H9 (cell line): ENCODE measurements around the gene BOD1. TPM values are rescaled to one million over a fixed set of nuclear protein-coding genes. Genes with fewer than 3 reads are reported as not detected.

Source experiments
- DNase-seq: peaks from one replicate; pipeline ENCODE4 v3.0.0-alpha.2; 2017
- H2AFZ ChIP-seq: one replicate; pipeline ENCODE4 v1.6.1; 2013; ENCODE audit warnings: mild to moderate bottlenecking, low read length, control low read depth, moderate library complexity
- H2AK5ac ChIP-seq: 2 replicates; pipeline ENCODE4 v1.6.1; 2013; ENCODE audit warnings: low read length, control low read depth, mixed read lengths; ENCODE audit not compliant: insufficient read length
- H2BK120ac ChIP-seq: one replicate; pipeline ENCODE4 v1.6.1; 2013; ENCODE audit warnings: low read depth, mild to moderate bottlenecking, low read length, control low read depth, inconsistent platforms; ENCODE audit not compliant: poor library complexity, severe bottlenecking
- H2BK12ac ChIP-seq: 2 replicates; pipeline ENCODE4 v1.6.1; 2013; ENCODE audit warnings: low read length, control low read depth, mixed read lengths, low read depth; ENCODE audit not compliant: insufficient read length
- H2BK15ac ChIP-seq: 2 replicates; pipeline ENCODE4 v1.6.1; 2013; ENCODE audit warnings: low read depth, low read length, control low read depth
- H2BK20ac ChIP-seq: one replicate; pipeline ENCODE4 v1.6.1; 2013; ENCODE audit warnings: low read depth, mild to moderate bottlenecking, low read length, control low read depth, inconsistent platforms; ENCODE audit not compliant: poor library complexity, severe bottlenecking
- H2BK5ac ChIP-seq: 2 replicates; pipeline ENCODE4 v1.6.1; 2013; ENCODE audit warnings: low read length, control low read depth, mixed read lengths; ENCODE audit not compliant: insufficient read length
- H3K14ac ChIP-seq: 2 replicates; pipeline ENCODE4 v1.6.1; 2013; ENCODE audit warnings: low read length, control low read depth; ENCODE audit not compliant: insufficient read depth
- H3K18ac ChIP-seq: 2 replicates; pipeline ENCODE4 v1.6.1; 2013; ENCODE audit warnings: low read depth, mild to moderate bottlenecking, mixed read lengths, low read length, control low read depth; ENCODE audit not compliant: insufficient read length
- H3K23ac ChIP-seq: 2 replicates; pipeline ENCODE4 v1.6.1; 2013; ENCODE audit warnings: low read length, control low read depth, mixed read lengths, low read depth; ENCODE audit not compliant: insufficient read length
- H3K23me2 ChIP-seq: 2 replicates; pipeline ENCODE4 v1.6.1; 2013; ENCODE audit warnings: low read depth, mild to moderate bottlenecking, mixed read lengths, low read length, control low read depth; ENCODE audit not compliant: insufficient read length, poor library complexity, severe bottlenecking
- H3K27ac ChIP-seq: 2 replicates; pipeline ENCODE4 v1.5.1; 2013; ENCODE audit warnings: low read length, control low read depth, mixed read lengths, low read depth; ENCODE audit not compliant: insufficient read length
- H3K27me3 ChIP-seq: 2 replicates; pipeline ENCODE4 v1.6.1; 2013; ENCODE audit warnings: low read length, control low read depth, inconsistent platforms; ENCODE audit not compliant: insufficient read depth
- H3K4ac ChIP-seq: 2 replicates; pipeline ENCODE4 v1.6.1; 2013; ENCODE audit warnings: low read depth, mild to moderate bottlenecking, control low read depth, inconsistent platforms, low read length, moderate library complexity
- H3K4me1 ChIP-seq: 2 replicates; pipeline ENCODE4 v1.6.1; 2013; ENCODE audit warnings: low read length, control low read depth, inconsistent platforms; ENCODE audit not compliant: insufficient read depth
- H3K4me2 ChIP-seq: 2 replicates; pipeline ENCODE4 v1.6.1; 2013; ENCODE audit warnings: low read length, control low read depth, mixed read lengths; ENCODE audit not compliant: insufficient read length, insufficient read depth
- H3K56ac ChIP-seq: 2 replicates; pipeline ENCODE4 v1.6.1; 2013; ENCODE audit warnings: low read depth, mild to moderate bottlenecking, mixed read lengths, low read length, control low read depth; ENCODE audit not compliant: insufficient read length
- H3K79me1 ChIP-seq: 2 replicates; pipeline ENCODE4 v1.6.1; 2013; ENCODE audit warnings: low read depth, mild to moderate bottlenecking, moderate library complexity, low read length, control low read depth, inconsistent platforms; ENCODE audit not compliant: insufficient read depth, poor library complexity, severe bottlenecking
- H3K79me2 ChIP-seq: 2 replicates; pipeline ENCODE4 v1.6.1; 2013; ENCODE audit warnings: low read length, control low read depth, inconsistent platforms; ENCODE audit not compliant: insufficient read depth
- H3K9ac ChIP-seq: 2 replicates; pipeline ENCODE4 v1.6.1; 2013; ENCODE audit warnings: low read length, control low read depth, mixed read lengths; ENCODE audit not compliant: insufficient read length; ENCODE audit errors: extremely low read depth
- H3K9me3 ChIP-seq: one replicate; pipeline ENCODE4 v1.6.1; 2013; ENCODE audit warnings: low read depth, low read length, inconsistent platforms; ENCODE audit not compliant: control insufficient read depth
- H3T11ph ChIP-seq: one replicate; pipeline ENCODE4 v1.6.1; 2013; ENCODE audit warnings: mild to moderate bottlenecking, low read length, control low read depth, inconsistent platforms
- H4K20me1 ChIP-seq: one replicate; pipeline ENCODE4 v1.6.1; 2013; ENCODE audit not compliant: control insufficient read depth, insufficient read length, insufficient read depth
- H4K5ac ChIP-seq: 2 replicates; pipeline ENCODE4 v1.6.1; 2013; ENCODE audit warnings: low read depth, mild to moderate bottlenecking, mixed read lengths, low read length, control low read depth; ENCODE audit not compliant: insufficient read length
- H4K8ac ChIP-seq: replicated peaks from 2 replicates; pipeline ENCODE4 v1.6.1; 2013; ENCODE audit warnings: low read length, control low read depth, mixed read lengths, low read depth; ENCODE audit not compliant: insufficient read length
- H4K91ac ChIP-seq: 2 replicates; pipeline ENCODE4 v1.6.1; 2013; ENCODE audit warnings: low read depth, mild to moderate bottlenecking, moderate library complexity, mixed read lengths, low read length, control low read depth; ENCODE audit not compliant: insufficient read length
- H3K27ac Mint-ChIP-seq, 3 experiments: 2 replicates in 2 of 3; 3 replicates in 1 of 3; pipeline ENCODE4 v1.8.0; 2020 to 2021; ENCODE audit warnings: mixed read lengths in 3 of 3, mild to moderate bottlenecking in 1 of 3, moderate library complexity in 1 of 3
- H3K27me3 Mint-ChIP-seq: 2 replicates; pipeline ENCODE4 v1.8.0; 2021; ENCODE audit warnings: low read depth, mild to moderate bottlenecking, moderate library complexity, mixed read lengths
- H3K36me3 Mint-ChIP-seq, 3 experiments: 2 replicates in 2 of 3; 3 replicates in 1 of 3; pipeline ENCODE4 v1.8.0; 2020 to 2021; ENCODE audit warnings: low read depth in 3 of 3, mixed read lengths in 3 of 3; ENCODE audit not compliant: insufficient read depth in 1 of 3
- H3K4me1 Mint-ChIP-seq, 2 experiments: 2 replicates each; pipeline ENCODE4 v1.8.0; 2020; ENCODE audit warnings: mixed read lengths in 2 of 2
- H3K4me3 Mint-ChIP-seq, 2 experiments: 2 replicates in 1 of 2; 3 replicates in 1 of 2; pipeline ENCODE4 v1.8.0; 2020 to 2021; ENCODE audit warnings: mild to moderate bottlenecking in 2 of 2, mixed read lengths in 2 of 2, moderate library complexity in 1 of 2
- H3K9me3 Mint-ChIP-seq, 2 experiments: 2 replicates in 1 of 2; 3 replicates in 1 of 2; pipeline ENCODE4 v1.8.0; 2020; ENCODE audit warnings: mild to moderate bottlenecking in 2 of 2, mixed read lengths in 2 of 2, moderate library complexity in 1 of 2
- WGBS: extraction: QIAGEN DNeasy Blood & Tissue Kit; methylation state at CpG from one replicate; pipeline ENCODE4 v1.1.7; 2013; ENCODE audit warnings: missing lambda C conversion rate, low lambda C conversion rate, mixed read lengths; ENCODE audit not compliant: insufficient read length; ENCODE audit errors: extremely low coverage; 5-methylcytosine and 5-hydroxymethylcytosine counted together
- total RNA-seq: library from RNA; stranded (reverse); gene quantifications from 2 replicates; pipeline ENCODE4 v1.2.1, GENCODE V29; 2021
- TF ChIP-seq, protein P1 (sequence below): fragments of 200-600 bp; sonication (generic); conservative IDR thresholded peaks from 3 replicates; pipeline ENCODE4 v1.8.0; 2021; ENCODE audit warnings: antibody characterized with exemption, mild to moderate bottlenecking

The BOD1 gene
- total RNA-seq, 1 experiment from 2014 or later = 121 TPM

DNA sequence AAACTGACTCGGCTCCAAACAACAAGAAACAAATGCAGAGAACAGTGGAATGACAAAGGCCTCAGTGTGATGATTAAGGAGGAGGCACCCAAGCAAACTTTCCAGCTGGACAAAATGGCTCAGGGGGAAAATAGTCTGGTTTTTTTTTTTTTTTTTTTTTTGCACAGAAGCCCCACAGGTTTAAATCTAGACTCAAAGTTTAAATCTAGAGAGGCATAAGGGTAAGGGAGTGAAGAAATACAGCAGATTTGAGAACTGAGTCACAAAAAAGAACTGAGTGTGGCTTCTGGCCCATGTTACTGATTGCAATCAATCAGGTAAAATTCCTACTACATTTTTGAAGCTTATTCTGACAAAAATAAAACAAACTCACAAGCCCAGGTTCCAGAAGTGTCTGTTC lies 12.3 kb downstream of the BOD1 start:
- Histone ChIP-seq H4K91ac (no peak overlapping the region), H4K5ac (no peak overlapping the region), H2BK12ac (no peak overlapping the region), H3K4me1 (no peaks in the 10 kb centered on the region), H3K27ac (no peak overlapping the region), H3K9ac (no peak overlapping the region), H4K20me1 (no peaks in the 10 kb centered on the region), H3K56ac (no peak overlapping the region), H2BK5ac (no peak overlapping the region), H3K4me2 (no peak overlapping the region), H2AFZ (no peak overlapping the region), H3T11ph (no peak overlapping the region), H2BK15ac (no peak overlapping the region), H4K8ac (no peak overlapping the region), H3K23ac (no peak overlapping the region), H3K79me1 (peaks cover 3% of the 10 kb centered on the region), H3K18ac (no peak overlapping the region), H2AK5ac (no peak overlapping the region), H2BK20ac (no peak overlapping the region), H3K9me3 (no peaks in the 10 kb centered on the region), H3K23me2 (no peaks in the 10 kb centered on the region), H2BK120ac (no peak overlapping the region), H3K27me3 (no peaks in the 10 kb centered on the region), H3K4ac (no peak overlapping the region), H3K14ac (no peak overlapping the region), H3K79me2 (no peaks in the 10 kb centered on the region)
- H3K4me3 Mint-ChIP-seq = no peak overlapping the region
- TF ChIP-seq, protein P1, sequence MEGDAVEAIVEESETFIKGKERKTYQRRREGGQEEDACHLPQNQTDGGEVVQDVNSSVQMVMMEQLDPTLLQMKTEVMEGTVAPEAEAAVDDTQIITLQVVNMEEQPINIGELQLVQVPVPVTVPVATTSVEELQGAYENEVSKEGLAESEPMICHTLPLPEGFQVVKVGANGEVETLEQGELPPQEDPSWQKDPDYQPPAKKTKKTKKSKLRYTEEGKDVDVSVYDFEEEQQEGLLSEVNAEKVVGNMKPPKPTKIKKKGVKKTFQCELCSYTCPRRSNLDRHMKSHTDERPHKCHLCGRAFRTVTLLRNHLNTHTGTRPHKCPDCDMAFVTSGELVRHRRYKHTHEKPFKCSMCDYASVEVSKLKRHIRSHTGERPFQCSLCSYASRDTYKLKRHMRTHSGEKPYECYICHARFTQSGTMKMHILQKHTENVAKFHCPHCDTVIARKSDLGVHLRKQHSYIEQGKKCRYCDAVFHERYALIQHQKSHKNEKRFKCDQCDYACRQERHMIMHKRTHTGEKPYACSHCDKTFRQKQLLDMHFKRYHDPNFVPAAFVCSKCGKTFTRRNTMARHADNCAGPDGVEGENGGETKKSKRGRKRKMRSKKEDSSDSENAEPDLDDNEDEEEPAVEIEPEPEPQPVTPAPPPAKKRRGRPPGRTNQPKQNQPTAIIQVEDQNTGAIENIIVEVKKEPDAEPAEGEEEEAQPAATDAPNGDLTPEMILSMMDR = no peak
- H3K36me3 Mint-ChIP-seq = peaks cover 25 to 55% (median 52%) of the 10 kb centered on the region in 3 experiments
- peaks cover 0 to 6% of the 10 kb centered on the region in 2 experiments; a peak in 2 of 4 replicates for H3K4me1 Mint-ChIP-seq
- H3K27ac Mint-ChIP-seq = peak overlapping the region in 1 of 3 experiments; percentile 50; a peak in 2 of 7 replicates
- H3K27me3 Mint-ChIP-seq = no peaks in the 10 kb centered on the region
- no peaks in the 10 kb centered on the region for H3K9me3 Mint-ChIP-seq
- no CpG with 5 or more reads among the region's 1 CpG for WGBS
- no peak for DNase-seq
